HCT116 (cell line): ENCODE measurements around the gene DHRSX. TPM values are rescaled to one million over a fixed set of nuclear protein-coding genes. Genes with fewer than 3 reads are reported as not detected.

Experiments
- ATAC-seq: fragments of 200-7000 bp; cut with Tn5 transposase; 2 replicates; pipeline ENCODE4 v1.9.1; 2020; ENCODE audit warnings: mild to moderate bottlenecking, moderate library complexity
- BruUV-seq: library from RNA; stranded (reverse); fragments of 400-500 nt; replicated peaks from 2 replicates; lab custom pipeline; 2021; lab: Mats Ljungman, UMichigan
- CTCF ChIA-PET: fragments of 300-600 bp; sonication (Branson Sonifier 250); formaldehyde crosslinking; loops from one replicate; lab custom pipeline; 2021; ENCODE audit warnings: antibody characterized with exemption; lab: Charles Lee
- POLR2A ChIA-PET: fragments of 300-600, 350-600 bp; sonication (Branson Sonifier 250); formaldehyde crosslinking; loops from one replicate; lab custom pipeline; 2021; ENCODE audit warnings: antibody characterized with exemption; lab: Charles Lee
- RAD21 ChIA-PET, 2 experiments: fragments of 300-600 bp; sonication (Branson Sonifier 250); formaldehyde crosslinking; loops; one replicate each; lab custom pipeline; 2023; ENCODE audit warnings: low total read pairs in 2 of 2; ENCODE audit not compliant: uncharacterized antibody in 2 of 2, unreplicated experiment in 2 of 2, low non-redundant PET in 1 of 2; lab: Charles Lee
- DNase-seq: peaks from one replicate; pipeline ENCODE4 v3.0.0-alpha.2; 2010; ENCODE audit warnings: low read depth, low spot score
- H2AFZ ChIP-seq: fragments of 200-600 bp; shearing (Covaris generic), sonication (generic); 2 replicates; pipeline ENCODE4 v1.6.1; 2017; ENCODE audit warnings: low read depth, mixed run types, mixed read lengths, antibody characterized with exemption, low read length; ENCODE audit not compliant: poor library complexity, severe bottlenecking
- H3K27ac ChIP-seq: 2 replicates; pipeline ENCODE4 v1.5.1; 2012; ENCODE audit warnings: low read depth, low read length
- H3K27me3 ChIP-seq: fragments of 200-600 bp; sonication (generic); 2 replicates; pipeline ENCODE4 v1.6.1; 2016; ENCODE audit warnings: mixed run types, low read length, mixed read lengths; ENCODE audit not compliant: insufficient read depth
- H3K36me3 ChIP-seq, 2 experiments: fragments of 200-500 bp in 1 of 2; fragments of 200-600 bp in 1 of 2; sonication (Bioruptor generic) in 1 of 2; sonication (generic) in 1 of 2; 2 replicates each; pipeline versions ENCODE4 v1.5.1 to v1.6.1; 2014 to 2016; ENCODE audit warnings: low read length in 2 of 2, inconsistent platforms in 1 of 2, mixed read lengths in 1 of 2, mixed run types in 1 of 2; ENCODE audit not compliant: insufficient read depth in 2 of 2, control insufficient read depth in 1 of 2
- H3K4me1 ChIP-seq, 2 experiments: fragments of 200-600 bp in 1 of 2; sonication (generic) in 1 of 2; 2 replicates each; pipeline versions ENCODE4 v1.5.1 to v1.6.1; 2012 to 2017; ENCODE audit warnings: low read length in 2 of 2, inconsistent platforms in 1 of 2, mild to moderate bottlenecking in 1 of 2, mixed read lengths in 1 of 2, mixed run types in 1 of 2, moderate library complexity in 1 of 2; ENCODE audit not compliant: insufficient read depth in 2 of 2, control insufficient read depth in 1 of 2
- H3K4me2 ChIP-seq: fragments of 200-600 bp; sonication (generic); 2 replicates; pipeline ENCODE4 v1.6.1; 2017; ENCODE audit warnings: mixed run types, low read length, mixed read lengths
- H3K4me3 ChIP-seq, 2 experiments: fragments of 200-600 bp in 1 of 2; sonication (generic) in 1 of 2; replicated peaks in 1 of 2; 2 replicates each; pipeline ENCODE4 v1.5.1; 2011 to 2016; ENCODE audit warnings: low read length in 2 of 2, control low read depth in 1 of 2, low read depth in 1 of 2, mild to moderate bottlenecking in 1 of 2, mixed read lengths in 1 of 2, mixed run types in 1 of 2
- H3K79me2 ChIP-seq: fragments of 200-600 bp; sonication (generic); 2 replicates; pipeline ENCODE4 v1.6.1; 2017; ENCODE audit warnings: mild to moderate bottlenecking, mixed run types, low read length, moderate library complexity, mixed read lengths; ENCODE audit not compliant: insufficient read depth
- H3K9ac ChIP-seq: fragments of 200-600 bp; sonication (generic); 2 replicates; pipeline ENCODE4 v1.6.1; 2016; ENCODE audit warnings: low read length, mixed read lengths
- H3K9me2 ChIP-seq: fragments of 200-600 bp; sonication (generic), shearing (Covaris generic); 2 replicates; pipeline ENCODE4 v1.6.1; 2017; ENCODE audit warnings: mixed run types, mild to moderate bottlenecking, moderate library complexity; ENCODE audit not compliant: insufficient read depth
- H3K9me3 ChIP-seq, 2 experiments: fragments of 200-500 bp in 1 of 2; fragments of 200-600 bp in 1 of 2; sonication (Bioruptor generic) in 1 of 2; sonication (generic) in 1 of 2; 2 replicates each; pipeline ENCODE4 v1.6.1; 2014 to 2017; ENCODE audit warnings: low read length in 2 of 2, mixed read lengths in 2 of 2, inconsistent platforms in 1 of 2, low read depth in 1 of 2, mild to moderate bottlenecking in 1 of 2, mixed run types in 1 of 2, moderate library complexity in 1 of 2; ENCODE audit not compliant: control insufficient read depth in 1 of 2, insufficient read depth in 1 of 2
- H4K20me1 ChIP-seq: fragments of 200-600 bp; sonication (generic), shearing (Covaris generic); 2 replicates; pipeline ENCODE4 v1.6.1; 2017; ENCODE audit warnings: mixed run types, mild to moderate bottlenecking, moderate library complexity; ENCODE audit not compliant: insufficient read depth
- ATF3 ChIP-seq: IDR thresholded peaks from 2 replicates; pipeline ENCODE4 v1.6.1; 2012
- CBX3 ChIP-seq: IDR thresholded peaks from 2 replicates; pipeline ENCODE4 v1.6.1; 2012; ENCODE audit warnings: low read depth
- CTCF ChIP-seq, 3 experiments: fragments of 200-600 bp in 1 of 3; sonication (generic) in 1 of 3; IDR thresholded peaks in 2 of 3; conservative IDR thresholded peaks in 1 of 3; 2 replicates each; pipeline ENCODE4 v1.5.1; 2012 to 2017; ENCODE audit warnings: low read depth in 2 of 3, low read length in 2 of 3, antibody characterized with exemption in 1 of 3, borderline replicate concordance in 1 of 3, control low read depth in 1 of 3, mild to moderate bottlenecking in 1 of 3, mixed read lengths in 1 of 3, mixed run types in 1 of 3, moderate library complexity in 1 of 3; ENCODE audit not compliant: insufficient read depth in 1 of 3
- EGR1 ChIP-seq: IDR thresholded peaks from 2 replicates; pipeline ENCODE4 v1.6.1; 2012; ENCODE audit warnings: low read depth
- ELF1 ChIP-seq: IDR thresholded peaks from 2 replicates; pipeline ENCODE4 v1.6.1; 2012; ENCODE audit warnings: low read depth, borderline replicate concordance
- EZH2phosphoT487 ChIP-seq: fragments of 200-600 bp; IDR thresholded peaks from 2 replicates; pipeline ENCODE4 v1.6.1; 2018; ENCODE audit warnings: antibody characterized with exemption, borderline replicate concordance
- FOSL1 ChIP-seq: IDR thresholded peaks from 2 replicates; pipeline ENCODE4 v1.6.1; 2012; ENCODE audit warnings: low read depth
- JUND ChIP-seq: IDR thresholded peaks from 2 replicates; pipeline ENCODE4 v1.6.1; 2012
- MAX ChIP-seq: IDR thresholded peaks from 2 replicates; pipeline ENCODE4 v1.6.1; 2012
- POLR2A ChIP-seq: IDR thresholded peaks from 2 replicates; pipeline ENCODE4 v1.7.0; 2011; ENCODE audit warnings: borderline replicate concordance; ENCODE audit not compliant: insufficient read depth, insufficient read length; ENCODE audit errors: extremely low read depth
- POLR2AphosphoS5 ChIP-seq: IDR thresholded peaks from 2 replicates; pipeline ENCODE4 v1.6.1; 2011; ENCODE audit warnings: mild to moderate bottlenecking, low read depth, low read length, moderate library complexity
- RAD21 ChIP-seq: IDR thresholded peaks from 2 replicates; pipeline ENCODE4 v1.6.1; 2012; ENCODE audit warnings: low read depth, mild to moderate bottlenecking
- REST ChIP-seq: IDR thresholded peaks from 2 replicates; pipeline ENCODE4 v1.6.1; 2012; ENCODE audit warnings: low read depth
- SIN3A ChIP-seq: IDR thresholded peaks from 2 replicates; pipeline ENCODE4 v1.6.1; 2012; ENCODE audit warnings: low read depth
- SP1 ChIP-seq: IDR thresholded peaks from 2 replicates; pipeline ENCODE4 v1.6.1; 2012; ENCODE audit warnings: low read depth
- TCF7L2 ChIP-seq: IDR thresholded peaks from 2 replicates; pipeline ENCODE4 v1.7.0; 2011; ENCODE audit warnings: borderline replicate concordance, inconsistent platforms; ENCODE audit not compliant: insufficient read depth, insufficient read length; ENCODE audit errors: extremely low read depth
- YY1 ChIP-seq: IDR thresholded peaks from 2 replicates; pipeline ENCODE4 v1.6.1; 2011; ENCODE audit warnings: low read length, low read depth, moderate library complexity, mild to moderate bottlenecking; ENCODE audit not compliant: insufficient replicate concordance; ENCODE audit errors: extremely low read depth
- ZBTB33 ChIP-seq: IDR thresholded peaks from 2 replicates; pipeline ENCODE4 v1.6.1; 2011; ENCODE audit warnings: mild to moderate bottlenecking, low read length, moderate library complexity; ENCODE audit not compliant: insufficient replicate concordance; ENCODE audit errors: extremely low read depth
- ZFX ChIP-seq: fragments of 450-650 bp; IDR thresholded peaks from 2 replicates; pipeline ENCODE4 v1.6.1; 2017
- ZNF274 ChIP-seq: fragments of 200-500 bp; sonication (Bioruptor generic); IDR thresholded peaks from 2 replicates; pipeline ENCODE4 v1.6.1; 2014; ENCODE audit warnings: mild to moderate bottlenecking, low read depth, low read length, inconsistent platforms
- intact Hi-C: fragments of 100-400 bp; cut with micrococcal nuclease; formaldehyde crosslinking; loops from 2 replicates; pipeline ENCODE4 v1.10.0; 2022
- total RNA-seq: library from RNA; stranded (reverse); gene quantifications from one replicate; pipeline ENCODE4 v1.2.1, GENCODE V29; 2021; ENCODE audit not compliant: unreplicated experiment

The DHRSX gene
- total RNA-seq, 1 experiment from 2014 or later: 11.9 TPM

- no peak for ATAC-seq
- intact Hi-C loops: no loop called here
- no peak for DNase-seq
- Histone ChIP-seq H2AFZ (no peak overlapping the region), H3K27me3 (0 out of 2 replicates have a peak, but pooled peaks cover 4% of the 10 kb centered on the region), H3K9me3 (no peaks in the 10 kb centered on the region), H3K9ac (no peak overlapping the region), H3K4me1 (no peaks in the 10 kb centered on the region), H3K4me3 (no peak overlapping the region), H3K79me2 (no peaks in the 10 kb centered on the region), H4K20me1 (no peaks in the 10 kb centered on the region), H3K36me3 (no peaks in the 10 kb centered on the region), H3K9me2 (no peaks in the 10 kb centered on the region), H3K4me2 (no peak overlapping the region), H3K27ac (no peak overlapping the region)
- RAD21 ChIA-PET: no interaction called here
- TF ChIP-seq YY1: no peak
- no peak for TF ChIP-seq REST
- no peak for TF ChIP-seq JUND
- no peak for TF ChIP-seq TCF7L2
- no peak for TF ChIP-seq ZFX
- TF ChIP-seq POLR2AphosphoS5: no peak
- no peak for TF ChIP-seq FOSL1
- TF ChIP-seq ZBTB33: no peak
- TF ChIP-seq ELF1: no peak
- TF ChIP-seq POLR2A: no peak
- TF ChIP-seq EZH2phosphoT487: no peak
- TF ChIP-seq SIN3A: no peak
- TF ChIP-seq ATF3: no peak
- TF ChIP-seq SP1: no peak
- no peak for TF ChIP-seq CBX3
- no peak for TF ChIP-seq EGR1
- TF ChIP-seq CTCF (IDR thresholded peaks at IDR 0.05 in 2 of 3, conservative IDR thresholded peaks at IDR 0.05 in 1 of 3; ENCODE audit: borderline replicate concordance in 1 of 3, insufficient read depth in 1 of 3, low read depth in 2 of 3, low read length in 2 of 3): no peak
- TF ChIP-seq MAX: no peak
- TF ChIP-seq ZNF274: no peak
- no peak for TF ChIP-seq RAD21
- POLR2A ChIA-PET: no interaction called here
- CTCF ChIA-PET: no interaction called here
- BruUV-seq: no TSS peak
These were observed 214.0 kb downstream of the DHRSX start for GRCh38 chrX:2286731-2287130.
